GM18526 (cell line): Measurements from ENCODE around the gene TRRAP.

ENCODE experiments used
- POLR2A ChIP-seq: IDR thresholded peaks from 3 replicates; pipeline ENCODE4 v1.6.1; 2011; ENCODE audit not compliant: insufficient read length; ENCODE audit errors: extremely low read depth

The TRRAP gene

GRCh38 chr7:98976396-98977185, 98.3 kb downstream of the TRRAP start:
- TF ChIP-seq POLR2A = no peak

GRCh38 chr7:98978672-98979071, 100.3 kb downstream of the TRRAP start:
- no peak for TF ChIP-seq POLR2A

- no peak for TF ChIP-seq POLR2A
These were observed 103.4 kb downstream of the TRRAP start for GRCh38 chr7:98981701-98982100.

- no peak for TF ChIP-seq POLR2A
These were observed 104.4 kb downstream of the TRRAP start for GRCh38 chr7:98982686-98983085.

- TF ChIP-seq POLR2A = no peak
These were observed 105.8 kb downstream of the TRRAP start for GRCh38 chr7:98984126-98984525.

- no peak for TF ChIP-seq POLR2A
These were observed 107.1 kb downstream of the TRRAP start for GRCh38 chr7:98985406-98985805.

GRCh38 chr7:98985945-98986344, 107.6 kb downstream of the TRRAP start:
- TF ChIP-seq POLR2A = no peak

- TF ChIP-seq POLR2A = no peak
These were observed 110.3 kb downstream of the TRRAP start for GRCh38 chr7:98988641-98989040.

GRCh38 chr7:98990356-98990755, 112.0 kb downstream of the TRRAP start:
- TF ChIP-seq POLR2A = no peak

- no peak for TF ChIP-seq POLR2A
These were observed 112.8 kb downstream of the TRRAP start for GRCh38 chr7:98991141-98991540.

GRCh38 chr7:98992076-98992475, 113.7 kb downstream of the TRRAP start:
- TF ChIP-seq POLR2A = no peak

GRCh38 chr7:98993024-98993897, 114.9 kb downstream of the TRRAP start:
- no peak for TF ChIP-seq POLR2A

- no peak for TF ChIP-seq POLR2A
These were observed 116.0 kb downstream of the TRRAP start for GRCh38 chr7:98994046-98994944.

GRCh38 chr7:98995111-98995510, 116.8 kb downstream of the TRRAP start:
- no peak for TF ChIP-seq POLR2A

- no peak for TF ChIP-seq POLR2A
These were observed 117.3 kb downstream of the TRRAP start for GRCh38 chr7:98995523-98996149.
